SKM-1 treated with dmso at 0.1 percent for 144 hours (cell line): Measurements from ENCODE around the gene UBE3B.

Experiments used
- DNase-seq: peaks from one replicate; lab custom pipeline; 2025; ENCODE audit not compliant: unreplicated experiment; lab: John Stamatoyannopoulos, UW

UBE3B gene

DNA sequence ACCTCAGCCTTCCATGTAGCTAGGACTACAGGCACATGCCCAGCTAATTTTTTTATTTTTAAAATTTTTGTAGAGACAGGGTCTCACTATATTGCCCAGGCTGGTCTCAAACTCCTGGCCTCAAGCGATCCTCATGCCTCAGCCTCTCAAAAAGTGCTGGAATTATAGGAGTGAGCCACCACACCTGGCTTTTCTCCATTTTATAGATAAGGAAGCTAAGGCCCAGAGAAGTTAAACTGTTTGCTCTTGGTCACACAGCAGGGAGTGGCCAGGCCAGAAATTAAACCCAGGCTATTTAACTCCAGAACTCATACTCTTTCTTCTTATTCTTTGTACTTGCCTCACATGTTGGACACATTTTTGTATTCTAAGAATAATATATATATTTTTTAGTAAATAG, 16.5 kb downstream of the UBE3B start:
- DNase-seq: no peak

DNA sequence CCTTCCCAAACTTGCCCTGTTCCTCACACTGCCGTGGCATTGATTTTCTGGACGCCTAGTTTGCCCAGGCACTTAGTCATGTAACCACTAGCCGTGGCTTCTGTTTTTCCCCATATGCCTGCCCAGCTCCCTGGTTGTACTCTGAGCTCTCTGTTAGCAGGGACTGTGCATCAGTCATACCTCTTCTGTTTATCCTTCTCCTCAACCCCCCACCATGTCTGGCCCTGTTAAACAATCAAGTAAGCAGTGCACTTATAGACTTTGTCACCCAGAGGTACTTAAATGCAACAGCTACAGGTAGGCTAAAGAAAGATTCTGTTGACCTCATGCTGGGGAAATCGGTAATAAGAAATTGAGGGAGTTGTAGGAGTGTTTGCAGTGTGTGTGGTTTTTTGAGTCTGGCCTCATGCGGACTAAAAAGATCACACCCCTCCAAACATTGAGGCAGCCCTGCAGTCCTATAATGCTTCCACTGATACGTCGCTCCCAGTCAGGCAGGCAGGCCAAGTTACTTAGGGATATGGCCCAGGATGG, 17.0 kb downstream of the UBE3B start:
- no peak for DNase-seq

DNA sequence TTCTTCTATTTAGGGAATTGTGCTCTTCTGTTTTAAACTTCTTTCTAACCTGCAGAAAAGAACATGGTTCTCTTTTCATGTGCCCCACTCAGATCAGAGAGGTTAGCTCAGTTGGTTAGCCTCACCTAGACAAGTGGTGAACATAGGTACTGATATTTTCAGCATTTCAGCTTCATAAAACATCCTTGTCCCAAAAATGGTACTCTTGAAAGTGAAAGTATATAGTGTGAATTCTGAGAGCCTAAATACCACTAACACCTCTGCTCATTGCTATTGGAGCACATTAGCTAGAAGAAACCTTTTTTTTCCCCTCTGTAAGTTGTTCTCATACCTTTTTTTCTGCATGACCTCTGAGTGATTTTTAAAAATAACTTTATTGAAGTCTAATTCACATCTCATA, 17.6 kb downstream of the UBE3B start:
- no peak for DNase-seq

DNA sequence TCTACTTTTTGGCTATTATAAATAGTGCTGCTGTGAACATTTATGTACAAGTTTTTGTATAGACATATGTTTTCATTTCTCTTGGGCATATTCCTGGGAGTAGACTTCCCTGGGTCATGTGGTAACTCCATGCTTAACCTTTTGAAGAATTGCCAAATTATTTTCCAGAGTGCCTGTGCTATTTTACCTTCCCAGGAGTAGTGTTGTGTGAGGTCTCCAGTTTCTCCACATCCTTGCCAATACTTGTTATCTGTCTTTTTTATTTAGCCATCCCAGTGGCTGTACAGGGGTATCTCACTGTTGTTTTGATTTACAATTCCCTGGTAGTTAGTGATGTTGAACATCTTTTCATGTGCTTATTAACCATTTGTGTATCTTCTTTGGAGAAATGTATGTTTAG, 18.9 kb downstream of the UBE3B start:
- DNase-seq: no peak

DNA sequence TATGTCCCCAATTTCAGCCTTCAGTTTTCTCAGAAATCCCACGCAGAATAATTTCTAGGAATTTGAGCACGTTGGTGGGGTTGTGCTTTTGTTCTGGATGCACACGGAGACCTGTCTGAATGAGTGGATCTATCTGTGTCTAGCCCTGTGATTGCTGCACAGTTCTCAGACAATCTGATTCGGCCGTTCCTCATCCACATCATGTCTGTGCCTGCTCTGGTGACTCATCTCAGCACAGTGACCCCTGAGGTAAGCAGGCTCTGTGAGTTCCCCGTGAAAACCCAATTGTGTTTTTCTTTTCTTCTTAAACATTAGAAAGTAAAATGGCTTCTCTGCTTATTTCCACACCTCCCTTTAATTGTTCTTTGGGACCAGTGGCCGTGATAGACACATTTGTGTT, 20.2 kb downstream of the UBE3B start:
- DNase-seq: no peak

DNA sequence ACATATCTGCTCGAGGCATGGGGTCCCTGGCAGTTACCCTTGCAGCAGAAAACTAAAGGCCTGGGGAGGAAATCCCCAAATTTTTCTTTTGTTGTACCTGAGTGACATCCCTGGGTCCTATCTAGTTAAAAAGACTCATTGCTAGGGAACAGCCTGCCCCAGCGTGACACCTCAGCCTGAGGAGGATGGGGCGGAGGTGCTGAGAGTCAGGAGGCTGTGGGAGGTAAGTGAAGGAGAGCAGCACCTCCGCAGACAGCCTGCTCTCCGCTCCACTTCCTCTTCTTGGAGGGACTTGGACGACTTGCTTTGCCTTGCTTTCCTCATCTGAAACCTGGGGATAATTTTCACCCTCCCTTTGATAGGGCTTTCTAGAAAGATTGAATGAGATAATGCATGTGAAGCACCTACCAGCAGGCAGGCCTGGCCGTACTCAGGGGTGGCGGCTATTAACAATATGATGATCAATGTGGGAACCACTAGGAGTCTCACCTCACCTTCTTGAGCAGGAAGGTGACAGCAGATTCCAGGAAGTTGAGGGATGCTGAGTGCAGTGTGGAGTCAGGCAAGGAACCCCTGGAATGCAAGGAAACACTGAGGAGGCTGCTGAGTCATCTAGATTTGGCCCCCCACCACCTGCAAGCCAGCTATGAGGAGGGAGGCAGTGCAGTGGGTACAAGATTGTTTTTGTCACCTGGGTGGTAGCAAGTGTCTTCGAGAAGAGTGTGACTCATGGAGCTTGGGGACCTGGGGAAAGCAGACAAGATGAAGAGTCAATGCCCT, 23.2 kb downstream of the UBE3B start:
- DNase-seq: no peak

DNA sequence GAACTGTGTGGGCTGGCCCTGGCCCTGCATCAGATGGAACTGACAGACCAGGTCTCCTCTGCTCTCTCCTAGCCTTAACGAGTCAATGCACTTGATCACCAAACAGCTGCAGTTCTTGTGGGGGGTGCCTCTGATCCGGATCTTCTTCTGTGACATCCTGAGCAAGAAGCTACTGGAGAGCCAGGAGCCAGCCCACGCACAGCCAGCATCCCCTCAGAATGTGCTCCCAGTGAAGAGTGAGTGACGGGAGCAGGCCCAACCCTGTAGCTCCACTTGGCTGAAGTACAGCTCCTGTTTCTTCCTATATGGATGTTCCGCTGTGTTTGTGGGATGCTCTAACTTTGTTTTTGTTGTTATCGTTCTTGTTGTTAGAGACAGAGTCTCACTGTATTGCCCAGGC, 23.9 kb downstream of the UBE3B start:
- no peak for DNase-seq

DNA sequence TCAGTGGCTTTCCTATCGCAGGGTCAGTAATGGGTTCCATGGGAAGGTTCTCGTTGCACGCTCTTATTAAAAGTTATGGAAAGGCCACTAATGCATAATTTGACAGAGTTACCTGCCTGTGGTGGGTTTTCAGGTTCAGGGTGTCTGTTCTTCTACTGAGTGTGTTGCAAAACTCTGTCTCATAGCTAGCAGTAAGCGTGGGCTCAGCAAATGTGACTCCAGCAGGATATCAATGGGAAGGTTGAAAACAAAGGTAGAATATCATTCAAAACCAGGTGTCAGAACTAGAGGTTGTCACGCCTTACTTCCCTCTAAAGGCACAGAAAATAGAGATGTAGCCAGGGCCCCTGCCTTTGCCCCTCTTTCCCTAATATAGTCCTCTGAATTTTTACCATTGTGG, 24.9 kb downstream of the UBE3B start:
- DNase-seq: no peak

DNA sequence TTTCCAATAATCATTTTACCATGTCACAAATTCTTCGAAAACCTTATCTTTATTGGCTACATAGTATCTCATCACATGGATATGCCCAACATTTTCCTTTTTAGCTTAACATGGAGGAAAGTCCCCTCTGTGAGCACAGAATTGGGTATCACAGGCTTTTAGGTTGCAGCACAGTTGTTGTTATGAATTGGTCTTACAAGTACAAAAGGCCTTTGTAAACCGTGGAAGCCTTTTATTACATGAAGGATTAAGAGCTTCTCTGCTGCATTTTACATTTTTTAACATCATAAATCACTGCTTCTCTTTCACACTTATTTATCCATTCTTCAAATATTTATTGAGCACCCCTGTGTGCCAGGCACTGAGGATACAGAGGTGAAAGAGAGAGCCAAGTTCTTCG, 26.2 kb downstream of the UBE3B start:
- DNase-seq: no peak

DNA sequence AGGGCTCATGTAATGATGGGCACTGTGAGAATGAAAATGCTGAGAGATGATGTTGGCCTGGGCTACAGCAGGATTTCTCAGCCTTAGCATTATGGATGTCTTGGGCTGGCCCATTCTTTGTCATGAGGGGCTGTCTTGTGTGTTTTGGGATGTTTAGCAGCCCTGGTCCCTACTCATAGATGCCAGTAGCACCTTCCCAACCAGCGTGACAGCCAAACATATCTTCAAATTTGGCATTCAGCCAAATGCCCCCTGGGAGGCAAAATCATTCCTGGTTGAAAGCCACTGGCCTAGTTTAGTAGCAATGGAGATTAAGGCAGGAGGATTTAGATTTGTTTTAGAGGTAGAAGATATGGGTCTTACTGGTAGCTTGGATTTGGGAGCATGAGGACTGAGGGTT, 26.6 kb downstream of the UBE3B start:
- DNase-seq: no peak

DNA sequence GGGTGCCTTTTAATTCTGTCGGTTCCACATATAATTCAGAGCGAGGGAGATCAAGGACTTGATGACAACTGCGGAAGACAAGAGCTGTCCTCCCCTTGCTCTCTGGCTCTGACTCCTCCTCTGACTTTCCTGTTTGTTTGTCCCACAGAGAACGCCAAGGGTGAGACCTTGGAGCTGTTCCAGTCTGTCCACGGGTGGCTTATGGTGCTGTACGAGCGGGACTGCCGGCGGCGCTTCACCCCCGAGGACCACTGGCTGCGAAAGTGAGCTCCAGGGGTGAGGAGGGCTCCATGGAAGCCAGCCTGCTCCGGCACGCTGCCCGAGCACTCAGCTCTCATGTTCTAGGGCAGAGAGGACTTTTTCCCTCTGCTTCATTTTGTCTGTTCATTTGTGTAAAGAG, 32.8 kb downstream of the UBE3B start:
- no peak for DNase-seq

DNA sequence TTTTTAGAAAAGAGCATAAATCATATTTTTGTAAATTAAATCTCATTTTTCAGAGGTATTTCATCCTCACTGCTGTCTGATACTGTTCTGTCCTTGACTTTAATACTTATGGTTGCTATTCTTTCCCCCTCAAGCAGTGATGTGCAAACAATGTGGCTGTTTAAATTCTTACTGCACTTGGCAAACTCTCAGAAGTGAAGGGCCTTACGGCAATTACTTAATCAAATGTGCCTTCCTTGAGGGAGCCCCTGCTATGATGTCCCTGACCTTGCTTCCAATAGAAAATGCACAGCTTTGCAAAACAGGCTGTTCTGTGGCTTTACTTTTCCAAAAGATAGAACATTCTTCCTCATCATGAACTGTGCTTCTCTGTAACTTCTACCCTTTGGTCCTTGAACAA, 35.2 kb downstream of the UBE3B start:
- no peak for DNase-seq

DNA sequence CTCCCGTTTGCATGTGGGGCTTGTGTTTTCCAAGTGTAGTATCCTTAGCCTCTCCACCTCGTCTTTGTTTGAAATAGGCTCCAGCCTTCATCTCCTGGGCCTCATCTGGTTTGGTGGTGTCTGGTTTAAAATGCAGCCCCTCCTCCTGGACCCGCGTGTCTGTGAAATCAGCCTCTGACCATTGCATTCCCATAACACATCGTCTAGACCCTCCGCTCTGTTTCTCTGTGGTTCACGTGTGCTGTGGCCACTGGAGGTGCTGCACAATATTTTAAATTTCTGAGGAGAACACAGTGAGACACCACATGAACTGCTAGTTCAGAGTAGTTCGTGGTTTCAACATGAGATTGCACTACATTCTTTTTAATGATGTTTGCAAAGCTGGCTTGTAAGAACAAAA, 35.6 kb downstream of the UBE3B start:
- DNase-seq: no peak

DNA sequence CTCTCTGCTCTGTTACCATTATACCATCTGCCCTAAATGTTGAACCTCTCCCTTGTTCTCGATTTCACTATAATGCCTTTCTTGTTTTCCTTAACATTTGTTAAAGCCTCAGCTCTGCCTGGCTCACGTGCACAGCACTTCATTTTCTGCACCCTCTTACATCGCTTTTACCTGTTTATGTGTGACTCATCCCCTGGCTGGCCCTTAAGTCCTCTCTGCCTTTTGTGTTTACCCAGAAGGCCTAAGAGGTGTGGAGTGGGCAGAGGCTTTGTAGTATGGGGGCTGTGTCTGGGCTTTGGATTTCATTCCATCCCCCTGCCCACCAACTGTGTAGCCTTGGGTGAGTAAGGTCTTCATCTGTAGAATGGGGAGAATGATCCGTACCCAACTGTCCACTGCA, 36.5 kb downstream of the UBE3B start:
- no peak for DNase-seq

DNA sequence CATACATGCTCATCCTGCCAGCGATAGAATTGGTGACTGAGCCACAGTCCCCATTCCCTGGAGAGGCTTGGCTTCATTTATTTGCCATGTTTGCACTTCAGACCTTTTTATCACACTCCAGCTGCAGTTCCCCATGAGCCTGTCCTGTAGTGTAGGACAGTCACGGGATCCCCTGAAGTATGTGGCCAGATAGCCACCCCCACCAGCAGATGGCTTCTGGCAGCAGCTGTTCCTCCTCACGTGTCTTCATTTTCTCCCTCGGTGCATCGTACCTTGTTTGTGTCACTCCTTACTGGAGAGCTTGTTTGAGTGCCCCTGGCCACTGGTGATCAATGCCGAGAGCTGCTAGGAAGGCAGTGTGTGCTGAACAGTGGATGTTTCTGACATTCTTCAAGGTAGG, 40.2 kb downstream of the UBE3B start:
- no peak for DNase-seq

DNA sequence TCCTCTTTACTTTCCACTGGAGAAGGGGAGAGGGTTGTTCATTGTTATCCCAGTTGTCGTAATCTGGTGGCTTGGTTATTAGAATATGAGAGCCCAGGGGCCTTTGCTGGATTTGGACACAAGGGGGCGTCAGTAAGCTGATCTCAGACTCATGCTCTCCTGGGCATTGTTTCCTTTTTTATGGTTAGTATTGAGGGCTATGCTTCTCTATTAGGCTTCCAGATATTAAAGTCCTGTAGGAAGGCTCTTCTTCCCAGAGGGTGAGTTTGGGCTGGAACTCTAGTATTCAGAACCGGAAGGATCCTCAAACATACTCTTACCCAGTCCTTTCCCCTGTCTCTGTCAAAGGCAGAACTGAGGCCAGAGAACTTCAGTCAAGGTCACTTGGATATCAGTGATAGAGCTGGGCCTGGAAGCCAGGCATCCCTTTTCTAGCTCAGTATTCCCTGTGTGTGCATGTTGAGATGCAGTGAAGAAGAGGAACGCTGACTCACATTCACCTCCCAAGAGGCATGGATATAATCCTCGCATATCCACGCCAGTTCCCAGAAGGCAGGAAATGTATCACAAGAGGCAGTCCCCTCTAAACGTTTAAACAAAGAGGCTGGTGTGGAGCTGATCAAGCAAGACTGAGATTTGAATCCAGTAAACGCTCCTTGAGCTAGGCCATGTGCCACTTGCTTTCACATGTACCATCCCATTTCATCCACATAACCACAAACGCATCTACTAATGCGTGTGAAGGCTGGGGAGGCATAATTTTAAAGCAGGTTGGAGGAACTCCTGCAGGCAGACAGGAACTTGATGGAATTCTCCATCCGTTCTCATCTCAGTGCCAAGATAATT, 41.6 kb downstream of the UBE3B start:
- peak; percentile 1 for DNase-seq

DNA sequence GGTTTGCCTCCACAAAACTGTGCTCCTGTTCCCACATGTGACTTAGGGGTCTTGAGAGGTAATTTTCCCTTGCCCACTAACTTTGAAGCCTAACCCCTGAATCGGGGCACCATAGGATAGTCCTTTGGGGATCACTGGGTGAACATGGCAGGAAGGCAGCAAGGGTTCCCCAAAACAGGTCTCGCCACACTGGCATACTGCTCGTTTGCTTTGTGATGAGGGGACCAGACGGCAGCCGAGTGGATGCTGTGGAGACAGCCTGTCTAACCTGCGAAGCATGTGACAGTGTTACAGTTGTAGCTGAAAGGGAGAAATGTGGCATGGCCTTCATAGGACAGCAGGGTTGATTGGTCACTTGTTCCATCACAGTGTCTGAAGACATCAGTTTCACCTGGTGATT, 42.4 kb downstream of the UBE3B start:
- no peak for DNase-seq

DNA sequence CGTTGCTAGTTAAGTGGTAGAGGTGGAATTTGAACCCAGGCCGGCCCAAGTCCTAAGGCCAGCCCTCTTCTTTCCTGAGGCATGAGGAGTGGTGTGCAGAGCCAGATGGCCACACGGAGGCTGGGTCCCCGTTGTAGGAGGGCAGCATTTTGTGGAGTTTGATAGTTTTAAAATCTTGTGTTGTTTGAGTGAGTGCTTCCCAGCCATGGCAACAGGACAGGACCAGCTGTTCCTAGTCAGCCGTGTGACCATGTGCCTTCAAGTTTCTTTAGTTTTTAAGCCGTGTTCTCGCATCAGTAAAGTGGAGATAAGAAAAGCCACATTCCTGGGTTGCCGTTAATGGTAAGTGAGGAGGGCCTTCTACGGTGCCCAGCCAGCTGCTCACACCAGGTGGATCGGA, 44.4 kb downstream of the UBE3B start:
- no peak for DNase-seq

DNA sequence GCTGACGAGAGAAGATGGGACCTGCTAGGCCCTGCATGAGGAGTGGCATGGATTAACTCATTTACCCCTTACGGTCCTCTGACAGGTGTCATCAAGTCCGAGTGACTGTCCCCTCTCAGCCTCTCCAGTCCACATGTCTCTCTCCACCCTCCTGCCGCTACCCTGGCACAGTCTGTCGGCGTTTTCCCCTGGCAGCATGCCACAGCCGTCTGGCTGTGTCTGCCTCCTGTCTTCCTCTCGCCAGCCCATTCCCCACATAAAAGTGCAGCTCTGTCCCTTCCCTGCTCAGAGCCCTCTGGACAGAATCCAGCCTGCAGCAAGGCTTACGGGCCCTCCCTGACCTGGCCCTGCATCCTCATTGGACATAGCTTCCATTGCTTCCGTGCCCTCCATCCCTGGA, 45.6 kb downstream of the UBE3B start:
- no peak for DNase-seq

DNA sequence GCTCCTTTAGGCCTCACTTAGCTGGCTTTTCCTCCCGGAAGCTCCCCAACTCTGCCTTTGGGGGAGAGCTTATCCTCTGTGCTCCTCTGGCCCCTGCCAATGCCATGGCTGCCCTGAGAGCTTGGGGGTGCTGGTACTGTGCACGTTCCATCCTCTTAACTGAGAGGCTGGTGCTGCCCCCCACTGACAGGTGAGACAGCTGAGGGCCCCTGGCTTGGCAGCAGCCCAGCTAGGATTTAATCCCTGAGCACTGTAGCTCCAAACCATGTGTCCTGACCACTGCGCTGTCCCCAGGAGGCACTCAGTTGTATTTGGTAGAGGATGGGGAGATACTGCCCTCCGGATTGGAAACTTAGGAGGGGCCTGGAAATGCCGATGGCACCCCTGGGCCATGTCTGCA, 46.1 kb downstream of the UBE3B start:
- DNase-seq: no peak

DNA sequence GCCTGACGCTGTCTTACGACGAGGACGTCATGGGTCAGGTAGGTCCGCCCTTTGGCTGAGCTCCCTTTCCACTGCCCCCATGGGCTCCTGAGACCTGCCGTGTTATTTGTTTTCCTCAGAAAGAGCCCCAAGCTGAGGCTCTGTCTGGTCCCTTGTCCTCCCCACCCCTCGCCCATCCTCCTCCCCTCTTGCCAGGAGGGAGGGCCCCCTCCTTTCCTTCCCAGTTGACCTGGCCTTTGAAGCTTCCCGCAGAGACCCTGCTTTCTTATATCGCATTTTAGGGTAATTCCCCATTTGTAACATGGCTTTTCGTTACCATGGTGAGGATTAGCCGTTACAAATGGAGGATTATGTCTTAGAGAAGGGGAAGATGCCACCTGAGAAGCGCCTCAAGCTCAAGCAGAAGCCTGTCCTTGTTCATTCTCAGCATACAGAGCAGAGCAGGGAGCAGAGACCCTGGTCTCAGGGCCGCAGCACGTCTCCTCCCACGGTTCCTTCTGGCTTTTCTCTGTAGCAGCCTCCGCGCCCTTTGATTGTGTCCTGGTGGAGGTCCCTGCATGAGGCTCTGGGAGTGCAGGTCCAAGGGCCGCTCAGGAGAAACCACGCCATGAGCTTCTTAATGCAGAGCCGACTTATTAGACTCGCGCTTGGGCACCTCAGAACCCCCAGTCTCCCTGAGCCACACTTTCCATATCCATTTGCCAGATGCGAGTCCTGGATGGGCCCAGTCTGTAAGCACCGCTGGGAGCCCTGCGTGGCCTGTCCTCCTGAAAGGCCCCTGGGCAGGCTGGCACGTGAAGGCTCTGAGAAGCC, 47.2 kb downstream of the UBE3B start:
- no peak for DNase-seq

DNA sequence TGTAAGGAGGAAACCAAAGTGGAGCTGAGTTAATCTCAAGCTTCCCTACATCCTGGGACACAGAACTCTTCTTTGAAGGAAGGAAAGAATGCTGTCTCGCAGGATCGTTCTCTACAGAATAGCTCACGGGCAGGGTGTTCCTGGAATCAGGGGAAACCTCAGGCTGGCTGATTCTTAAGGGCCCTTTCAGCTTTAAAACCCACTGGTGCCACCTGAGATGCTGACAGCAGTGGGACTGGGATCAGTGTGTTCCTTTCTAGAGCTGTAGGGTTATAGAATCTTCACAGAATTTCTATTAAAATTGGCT, 47.8 kb downstream of the UBE3B start:
- DNase-seq: no peak
